Nephron (organoid): ENCODE data around the gene ZBTB24.
"Not testable (repeated sequence)": the region's sequence is repeated elsewhere in the genome, so short reads cannot be mapped to it uniquely, and the experiment has no call there.

Source experiments
- H3K27ac Mint-ChIP-seq, 3 experiments: 2 replicates each; pipeline ENCODE4 v1.8.0; 2020; ENCODE audit warnings: mixed read lengths in 3 of 3, mild to moderate bottlenecking in 2 of 3, moderate library complexity in 1 of 3
- H3K27me3 Mint-ChIP-seq: 2 replicates; pipeline ENCODE4 v1.8.0; 2021; ENCODE audit warnings: low read depth, mild to moderate bottlenecking, moderate library complexity, mixed read lengths
- H3K36me3 Mint-ChIP-seq: 2 replicates; pipeline ENCODE4 v1.8.0; 2020; ENCODE audit warnings: low read depth, mixed read lengths
- H3K4me1 Mint-ChIP-seq: 2 replicates; pipeline ENCODE4 v1.8.0; 2020; ENCODE audit warnings: mixed read lengths
- H3K4me3 Mint-ChIP-seq, 3 experiments: 2 replicates each; pipeline ENCODE4 v1.8.0; 2020; ENCODE audit warnings: mild to moderate bottlenecking in 3 of 3, mixed read lengths in 3 of 3, moderate library complexity in 2 of 3
- H3K9me3 Mint-ChIP-seq: 2 replicates; pipeline ENCODE4 v1.8.0; 2020; ENCODE audit warnings: mixed read lengths
- CTCF ChIP-seq, 3 experiments: fragments of 200-600 bp; sonication (generic); IDR thresholded peaks; one replicate each; pipeline ENCODE4 v1.5.0; 2021; ENCODE audit warnings: antibody characterized with exemption in 3 of 3; ENCODE audit not compliant: unreplicated experiment in 3 of 3

The ZBTB24 gene

GRCh38 chr6:109467696-109468095 is 15.3 kb downstream of the ZBTB24 start:
- Mint-ChIP-seq H3K4me3 (no peak overlapping the region), H3K27me3 (no peaks in the 10 kb centered on the region), H3K27ac (peak overlapping the region in 1 of 3 experiments; percentile 5), H3K36me3 (peaks cover 73% of the 10 kb centered on the region), H3K9me3 (no peaks in the 10 kb centered on the region), H3K4me1 (no peaks in the 10 kb centered on the region)
- no peak for TF ChIP-seq CTCF (IDR thresholded peaks at IDR 0.05; ENCODE audit: unreplicated experiment in 3 of 3)

GRCh38 chr6:109466212-109466923 is 16.7 kb downstream of the ZBTB24 start:
- Mint-ChIP-seq H3K27ac (peak overlapping the region; percentile 38 to 94 (median 48)), H3K27me3 (no peaks in the 10 kb centered on the region), H3K4me1 (no peaks in the 10 kb centered on the region), H3K4me3 (no peak overlapping the region), H3K36me3 (peaks cover 73% of the 10 kb centered on the region), H3K9me3 (no peaks in the 10 kb centered on the region)
- TF ChIP-seq CTCF (IDR thresholded peaks at IDR 0.05; ENCODE audit: unreplicated experiment in 3 of 3), result no peak

GRCh38 chr6:109465772-109466171 is 17.2 kb downstream of the ZBTB24 start:
- TF ChIP-seq CTCF (IDR thresholded peaks at IDR 0.05; ENCODE audit: unreplicated experiment in 3 of 3), result no peak
- Mint-ChIP-seq H3K4me1 (no peaks in the 10 kb centered on the region), H3K9me3 (no peaks in the 10 kb centered on the region), H3K36me3 (peaks cover 67% of the 10 kb centered on the region), H3K27me3 (no peaks in the 10 kb centered on the region), H3K27ac (peak overlapping the region in 2 of 3 experiments; percentile 48 to 94), H3K4me3 (no peak overlapping the region)

GRCh38 chr6:109461733-109462526 is 21.1 kb downstream of the ZBTB24 start:
- H3K9me3 Mint-ChIP-seq, result no peaks in the 10 kb centered on the region
- H3K4me1 Mint-ChIP-seq, result peaks cover 6% of the 10 kb centered on the region
- no peak for TF ChIP-seq CTCF (IDR thresholded peaks at IDR 0.05; ENCODE audit: unreplicated experiment in 3 of 3)
- H3K4me3 Mint-ChIP-seq, result no peak overlapping the region
- peaks cover 39% of the 10 kb centered on the region for H3K36me3 Mint-ChIP-seq
- peaks cover 5% of the 10 kb centered on the region for H3K27me3 Mint-ChIP-seq
- peak overlapping the region in 1 of 3 experiments; percentile 4 for H3K27ac Mint-ChIP-seq

- H3K4me1 Mint-ChIP-seq, result peaks cover 10% of the 10 kb centered on the region
- H3K27ac Mint-ChIP-seq, result peak overlapping the region in 1 of 3 experiments; percentile 76
- not testable (repeated sequence) for H3K9me3 Mint-ChIP-seq, H3K4me3 Mint-ChIP-seq
- peaks cover 33% of the 10 kb centered on the region for H3K36me3 Mint-ChIP-seq
- peaks cover 11% of the 10 kb centered on the region for H3K27me3 Mint-ChIP-seq
Measured at GRCh38 chr6:109461205-109461604, 21.8 kb downstream of the ZBTB24 start.

GRCh38 chr6:109460161-109460829 is 22.7 kb downstream of the ZBTB24 start:
- Mint-ChIP-seq H3K4me3 (no peak overlapping the region), H3K27ac (peak overlapping the region in 2 of 3 experiments; percentile 26 to 76), H3K27me3 (peaks cover 11% of the 10 kb centered on the region), H3K36me3 (peaks cover 24% of the 10 kb centered on the region), H3K4me1 (peaks cover 10% of the 10 kb centered on the region), H3K9me3 (no peaks in the 10 kb centered on the region)
- no peak for TF ChIP-seq CTCF (IDR thresholded peaks at IDR 0.05; ENCODE audit: unreplicated experiment in 3 of 3)
